ENCODE data around the gene GPR137C. TPM values are rescaled to one million over a fixed set of nuclear protein-coding genes. Genes with fewer than 3 reads are reported as not detected.

The GPR137C gene
- under 1 TPM in 1 of 3 donors, not detected in 2; 0.06 TPM for polyA plus RNA-seq

- Mint-ChIP-seq H3K4me3 (peak within 1 kb of the TSS; percentile 94 to 96 (median 96)), H3K9me3 (no peaks in the 10 kb centered on the region), H3K27ac (peak within 1 kb of the TSS; percentile 81 to 95 (median 92)), H3K4me1 (peaks cover 22 to 31% of the 10 kb centered on the region in 2 donors), H3K27me3 (ENCODE audit: low read depth in 3 of 3) (peaks cover 4 to 9% (median 4%) of the 10 kb centered on the region in 3 donors), H3K36me3 (no peaks in the 10 kb centered on the region)
- DNase-seq: peak; percentile 98 to 99 (median 99)
Observed at GRCh38 chr14:52552063-52552988, at the start of gene GPR137C, which contains the start of gene TXNDC16. Gene GPR137C, plus strand, starts transcription at chr14:52552836. Its CDS starts 312 bp downstream, at chr14:52553148. Gene TXNDC16, minus strand, starts transcription at chr14:52552505. Its CDS starts 8,948 bp downstream, at chr14:52543557.

GRCh38 chr14:52513249-52513648 is 39.4 kb upstream of the GPR137C start:
- DNase-seq: no peak
- no peak overlapping the region for H3K4me3 Mint-ChIP-seq
- no peaks in the 10 kb centered on the region for H3K4me1 Mint-ChIP-seq
- no peak overlapping the region for H3K27ac Mint-ChIP-seq
- H3K9me3 Mint-ChIP-seq: no peaks in the 10 kb centered on the region
- H3K27me3 Mint-ChIP-seq (ENCODE audit: low read depth in 3 of 3): no peaks in the 10 kb centered on the region
- H3K36me3 Mint-ChIP-seq: peaks cover 2 to 14% (median 3%) of the 10 kb centered on the region in 3 donors

- Mint-ChIP-seq H3K9me3 (no peaks in the 10 kb centered on the region), H3K27me3 (ENCODE audit: low read depth in 3 of 3) (no peaks in the 10 kb centered on the region), H3K36me3 (peaks cover 0 to 5% (median 3%) of the 10 kb centered on the region in 3 donors), H3K27ac (no peak overlapping the region), H3K4me1 (no peaks in the 10 kb centered on the region), H3K4me3 (no peak overlapping the region)
- DNase-seq: no peak
Observed at GRCh38 chr14:52514046-52514811, 38.4 kb upstream of the GPR137C start.

GRCh38 chr14:52522033-52522432 is 30.6 kb upstream of the GPR137C start:
- Mint-ChIP-seq H3K4me3 (no peak overlapping the region), H3K36me3 (peaks cover 0 to 16% (median 4%) of the 10 kb centered on the region in 3 donors), H3K27me3 (ENCODE audit: low read depth in 3 of 3) (peaks cover 0 to 2% (median 1%) of the 10 kb centered on the region in 3 donors), H3K4me1 (no peaks in the 10 kb centered on the region), H3K9me3 (no peaks in the 10 kb centered on the region), H3K27ac (no peak overlapping the region)
- DNase-seq: no peak

- Mint-ChIP-seq H3K27me3 (ENCODE audit: low read depth in 3 of 3) (peaks cover 0 to 2% (median 1%) of the 10 kb centered on the region in 3 donors), H3K9me3 (no peaks in the 10 kb centered on the region), H3K4me3 (no peak overlapping the region), H3K27ac (no peak overlapping the region), H3K36me3 (peaks cover 0 to 19% (median 4%) of the 10 kb centered on the region in 3 donors), H3K4me1 (no peaks in the 10 kb centered on the region)
- no peak for DNase-seq
Observed at GRCh38 chr14:52522581-52523345, 29.9 kb upstream of the GPR137C start.

GRCh38 chr14:52527052-52527451 is 25.6 kb upstream of the GPR137C start:
- Mint-ChIP-seq H3K27ac (peak overlapping the region in 1 of 6 donors; percentile 51), H3K4me1 (no peaks in the 10 kb centered on the region), H3K36me3 (peaks cover 0 to 15% (median 4%) of the 10 kb centered on the region in 3 donors)

GRCh38 chr14:52531481-52531880 is 21.2 kb upstream of the GPR137C start:
- Mint-ChIP-seq H3K9me3 (no peaks in the 10 kb centered on the region), H3K4me1 (no peaks in the 10 kb centered on the region), H3K27ac (peak overlapping the region in 1 of 6 donors; percentile 2), H3K27me3 (ENCODE audit: low read depth in 3 of 3) (peaks cover 0 to 2% (median 0%) of the 10 kb centered on the region in 3 donors), H3K4me3 (no peak overlapping the region), H3K36me3 (peaks cover 0 to 21% (median 7%) of the 10 kb centered on the region in 3 donors)
- DNase-seq: no peak

More at GRCh38 chr14:52527052-52527451, 25.6 kb upstream of the GPR137C start:
- Mint-ChIP-seq H3K9me3 (no peaks in the 10 kb centered on the region), H3K4me3 (no peak overlapping the region), H3K27me3 (ENCODE audit: low read depth in 3 of 3) (peaks cover 0 to 2% (median 0%) of the 10 kb centered on the region in 3 donors)
- no peak for DNase-seq

- Mint-ChIP-seq H3K36me3 (peaks cover 8 to 34% (median 16%) of the 10 kb centered on the region in 3 donors), H3K4me3 (no peak overlapping the region), H3K27ac (no peak overlapping the region), H3K27me3 (ENCODE audit: low read depth in 3 of 3) (peaks cover 0 to 2% (median 1%) of the 10 kb centered on the region in 3 donors), H3K4me1 (peaks cover 4 to 9% of the 10 kb centered on the region in 2 donors), H3K9me3 (no peaks in the 10 kb centered on the region)
- no peak for DNase-seq
Observed at GRCh38 chr14:52536269-52536668, 16.4 kb upstream of the GPR137C start.

- DNase-seq: no peak
- Mint-ChIP-seq H3K4me3 (no peak overlapping the region), H3K27ac (peak overlapping the region in 1 of 6 donors; percentile 2), H3K9me3 (no peaks in the 10 kb centered on the region), H3K27me3 (ENCODE audit: low read depth in 3 of 3) (peaks cover 0 to 1% (median 0%) of the 10 kb centered on the region in 3 donors), H3K4me1 (peaks cover 4 to 9% of the 10 kb centered on the region in 2 donors), H3K36me3 (peaks cover 10 to 40% (median 16%) of the 10 kb centered on the region in 3 donors)
Observed at GRCh38 chr14:52538623-52539022, 14.0 kb upstream of the GPR137C start.

- Mint-ChIP-seq H3K27ac (peak overlapping the region in 1 of 6 donors; percentile 47), H3K9me3 (no peaks in the 10 kb centered on the region), H3K36me3 (peaks cover 0 to 6% (median 3%) of the 10 kb centered on the region in 3 donors), H3K27me3 (ENCODE audit: low read depth in 3 of 3) (no peaks in the 10 kb centered on the region), H3K4me3 (no peak overlapping the region), H3K4me1 (peaks cover 6 to 8% of the 10 kb centered on the region in 2 donors)
- DNase-seq: no peak
Observed at GRCh38 chr14:52545584-52546317, 6.9 kb upstream of the GPR137C start.

GRCh38 chr14:52546318-52546670 is 6.3 kb upstream of the GPR137C start:
- DNase-seq: no peak
- H3K4me3 Mint-ChIP-seq: no peak overlapping the region
- no peaks in the 10 kb centered on the region for H3K27me3 Mint-ChIP-seq (ENCODE audit: low read depth in 3 of 3)
- peaks cover 0 to 6% (median 3%) of the 10 kb centered on the region in 3 donors for H3K36me3 Mint-ChIP-seq
- peak overlapping the region in 1 of 6 donors; percentile 47 for H3K27ac Mint-ChIP-seq
- H3K9me3 Mint-ChIP-seq: no peaks in the 10 kb centered on the region
- peaks cover 11 to 14% of the 10 kb centered on the region in 2 donors for H3K4me1 Mint-ChIP-seq

GRCh38 chr14:52547027-52547426 is 5.6 kb upstream of the GPR137C start:
- DNase-seq: no peak
- H3K27me3 Mint-ChIP-seq (ENCODE audit: low read depth in 3 of 3): no peaks in the 10 kb centered on the region
- H3K9me3 Mint-ChIP-seq: no peaks in the 10 kb centered on the region
- no peak overlapping the region for H3K4me3 Mint-ChIP-seq
- no peak overlapping the region for H3K27ac Mint-ChIP-seq
- H3K36me3 Mint-ChIP-seq: peaks cover 0 to 5% (median 3%) of the 10 kb centered on the region in 3 donors
- H3K4me1 Mint-ChIP-seq: peaks cover 18 to 21% of the 10 kb centered on the region in 2 donors
